K562 treated with DMSO at 1 percent for 12 hours (cell line): ENCODE measurements around the gene PYGO1. TPM values are rescaled to one million over a fixed set of nuclear protein-coding genes. Genes with fewer than 3 reads are reported as not detected.

Experiments used
- total RNA-seq: library from RNA; unstranded; fragments of 300-600 nt; gene quantifications from 2 replicates; pipeline ENCODE4 v1.2.3, GENCODE V29; 2022; ENCODE audit not compliant: insufficient read depth

The PYGO1 gene, protein sequence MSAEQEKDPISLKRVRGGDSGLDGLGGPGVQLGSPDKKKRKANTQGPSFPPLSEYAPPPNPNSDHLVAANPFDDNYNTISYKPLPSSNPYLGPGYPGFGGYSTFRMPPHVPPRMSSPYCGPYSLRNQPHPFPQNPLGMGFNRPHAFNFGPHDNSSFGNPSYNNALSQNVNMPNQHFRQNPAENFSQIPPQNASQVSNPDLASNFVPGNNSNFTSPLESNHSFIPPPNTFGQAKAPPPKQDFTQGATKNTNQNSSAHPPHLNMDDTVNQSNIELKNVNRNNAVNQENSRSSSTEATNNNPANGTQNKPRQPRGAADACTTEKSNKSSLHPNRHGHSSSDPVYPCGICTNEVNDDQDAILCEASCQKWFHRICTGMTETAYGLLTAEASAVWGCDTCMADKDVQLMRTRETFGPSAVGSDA
- not detected in 2 replicates for total RNA-seq

GRCh38 chr15:55588070-55588814, at the start of gene PYGO1:
TSS of gene PYGO1 (minus strand) at chr15:55588345. CDS start at chr15:55587883, 462 bp downstream.

Other genes with a start within 250 kb of the PYGO1 start
- gene CCPG1, start 180.0 kb downstream of the PYGO1 start, total RNA-seq = 37.1 and 96.0 TPM in 2 replicates
- gene PIERCE2, start 179.8 kb downstream of the PYGO1 start, total RNA-seq = 2.5 and 6.3 TPM in 2 replicates
- gene DNAAF4, start 80.1 kb downstream of the PYGO1 start, total RNA-seq = not detected in 2 replicates
- gene PRTG, start 154.8 kb upstream of the PYGO1 start, total RNA-seq = not detected in 2 replicates